GM23248 (cell line): Measurements from ENCODE around the gene CREB5.

ENCODE experiments used
- EZH2 ChIP-seq: fragments of 200-600 bp; sonication (generic); IDR thresholded peaks from 2 replicates; pipeline ENCODE4 v1.6.1; 2018; ENCODE audit warnings: antibody characterized with exemption, mild to moderate bottlenecking; ENCODE audit not compliant: insufficient read depth, poor library complexity, severe bottlenecking
- EZH2phosphoT487 ChIP-seq: fragments of 200-600 bp; sonication (generic); IDR thresholded peaks from 2 replicates; pipeline ENCODE4 v1.6.1; 2018; ENCODE audit warnings: antibody characterized with exemption, moderate library complexity, mild to moderate bottlenecking, low read depth; ENCODE audit not compliant: insufficient read depth

DNA sequence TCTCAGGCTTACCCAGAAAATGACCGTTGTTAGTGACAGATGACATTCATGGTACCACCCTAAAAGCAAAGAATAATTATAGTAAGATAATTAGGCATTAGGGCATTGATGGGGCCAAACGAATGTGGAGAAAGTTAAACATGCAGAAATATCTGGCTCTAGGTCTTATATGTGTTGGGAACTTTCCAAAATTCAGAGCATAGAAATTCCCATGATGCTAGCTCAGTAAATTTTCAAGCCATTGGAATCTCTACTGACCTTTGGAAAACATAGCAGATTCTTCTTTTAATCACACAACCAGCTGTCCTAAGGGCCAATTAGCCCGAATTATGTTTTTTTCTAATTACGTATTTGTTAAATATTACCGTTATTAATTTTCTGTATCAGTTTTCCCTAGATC, 136.1 kb downstream of the CREB5 start:
- TF ChIP-seq EZH2phosphoT487 (no peak), EZH2 (no peak)
